MM.1S (cell line): ENCODE results near the gene C6orf136.

Experiments used
- EZH2 ChIP-seq: fragments of 300-600 bp; sonication (generic); optimal IDR thresholded peaks from 2 replicates; pipeline ENCODE3; 2017; ENCODE audit warnings: low read depth, mild to moderate bottlenecking, antibody characterized with exemption, low read length, mixed read lengths
- EZH2phosphoT487 ChIP-seq: fragments of 300-600 bp; sonication (generic); IDR thresholded peaks from 2 replicates; pipeline ENCODE4 v1.6.1; 2018; ENCODE audit warnings: antibody characterized with exemption, low read length
- TF ChIP-seq, protein P1 (sequence below): fragments of 300-600 bp; sonication (generic); IDR thresholded peaks from 2 replicates; pipeline ENCODE4 v1.5.1; 2016; ENCODE audit warnings: antibody characterized with exemption, low read length, mixed read lengths

GRCh38 chr6:30646450-30647241 lies at the start of gene C6orf136:
- TF ChIP-seq, protein P1, sequence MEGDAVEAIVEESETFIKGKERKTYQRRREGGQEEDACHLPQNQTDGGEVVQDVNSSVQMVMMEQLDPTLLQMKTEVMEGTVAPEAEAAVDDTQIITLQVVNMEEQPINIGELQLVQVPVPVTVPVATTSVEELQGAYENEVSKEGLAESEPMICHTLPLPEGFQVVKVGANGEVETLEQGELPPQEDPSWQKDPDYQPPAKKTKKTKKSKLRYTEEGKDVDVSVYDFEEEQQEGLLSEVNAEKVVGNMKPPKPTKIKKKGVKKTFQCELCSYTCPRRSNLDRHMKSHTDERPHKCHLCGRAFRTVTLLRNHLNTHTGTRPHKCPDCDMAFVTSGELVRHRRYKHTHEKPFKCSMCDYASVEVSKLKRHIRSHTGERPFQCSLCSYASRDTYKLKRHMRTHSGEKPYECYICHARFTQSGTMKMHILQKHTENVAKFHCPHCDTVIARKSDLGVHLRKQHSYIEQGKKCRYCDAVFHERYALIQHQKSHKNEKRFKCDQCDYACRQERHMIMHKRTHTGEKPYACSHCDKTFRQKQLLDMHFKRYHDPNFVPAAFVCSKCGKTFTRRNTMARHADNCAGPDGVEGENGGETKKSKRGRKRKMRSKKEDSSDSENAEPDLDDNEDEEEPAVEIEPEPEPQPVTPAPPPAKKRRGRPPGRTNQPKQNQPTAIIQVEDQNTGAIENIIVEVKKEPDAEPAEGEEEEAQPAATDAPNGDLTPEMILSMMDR: no peak
- no peak for TF ChIP-seq EZH2phosphoT487
- no peak for TF ChIP-seq EZH2
